NCI-H1105 treated with DMSO at 0.1 percent for 48 hours (cell line): ENCODE data around the gene MRPL27.

ENCODE experiments used
- DNase-seq: peaks from one replicate; lab custom pipeline; 2025; lab: John Stamatoyannopoulos, UW

MRPL27 gene

DNA sequence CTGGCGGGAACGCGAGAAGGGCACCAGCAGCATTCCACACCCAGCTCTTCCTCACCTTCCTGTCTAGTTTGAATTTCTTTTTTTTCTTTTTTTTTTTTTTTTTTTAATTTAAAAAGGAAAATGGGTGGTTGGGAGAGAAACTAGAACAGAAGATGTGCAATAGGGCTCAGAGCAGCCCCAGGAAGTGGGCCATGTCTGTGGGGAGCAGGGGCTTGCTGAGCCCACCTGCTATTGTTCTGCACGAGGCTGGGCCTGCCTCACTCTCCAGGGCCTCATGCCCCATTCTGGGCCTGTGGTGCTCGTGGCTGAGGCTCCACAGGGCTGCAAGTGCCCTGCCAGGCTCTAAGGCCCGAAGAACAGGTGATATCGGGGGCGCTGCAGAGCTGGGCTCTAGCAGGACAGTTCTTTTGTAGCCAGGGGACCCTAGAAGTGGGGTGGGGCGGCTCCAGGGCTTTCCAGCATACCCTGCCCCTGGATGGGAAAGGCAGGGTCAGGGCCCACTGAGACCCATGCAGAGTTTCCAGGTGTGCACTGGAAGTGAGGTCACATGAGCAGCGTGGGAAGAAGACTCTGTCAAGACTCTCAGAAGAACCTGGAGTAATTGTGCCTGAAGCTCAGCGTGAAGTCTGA is 12.4 kb downstream of the MRPL27 start:
- DNase-seq = no peak

DNA sequence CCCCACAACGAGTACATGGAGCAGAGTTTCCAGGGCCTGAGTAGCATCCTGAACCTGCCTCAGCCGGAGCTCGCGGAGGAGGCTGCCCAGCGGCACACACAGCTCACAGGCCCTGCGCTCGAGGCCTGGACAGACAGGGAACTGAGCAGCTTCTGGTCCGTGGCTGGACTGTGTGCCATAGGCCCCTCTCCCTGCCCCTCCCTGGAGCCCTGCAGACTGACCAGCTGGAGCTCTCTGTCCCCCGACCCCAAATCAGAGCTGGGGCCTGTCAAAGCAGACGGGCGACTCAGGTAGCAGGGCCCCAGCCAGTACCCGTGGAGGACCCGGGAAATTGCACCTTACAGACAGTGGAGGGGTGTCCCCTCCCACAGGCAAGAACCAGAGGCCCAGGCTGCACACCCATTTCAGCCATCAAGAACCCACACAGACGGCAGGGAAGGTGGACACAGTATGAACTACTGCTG is 13.0 kb downstream of the MRPL27 start:
- DNase-seq = no peak

DNA sequence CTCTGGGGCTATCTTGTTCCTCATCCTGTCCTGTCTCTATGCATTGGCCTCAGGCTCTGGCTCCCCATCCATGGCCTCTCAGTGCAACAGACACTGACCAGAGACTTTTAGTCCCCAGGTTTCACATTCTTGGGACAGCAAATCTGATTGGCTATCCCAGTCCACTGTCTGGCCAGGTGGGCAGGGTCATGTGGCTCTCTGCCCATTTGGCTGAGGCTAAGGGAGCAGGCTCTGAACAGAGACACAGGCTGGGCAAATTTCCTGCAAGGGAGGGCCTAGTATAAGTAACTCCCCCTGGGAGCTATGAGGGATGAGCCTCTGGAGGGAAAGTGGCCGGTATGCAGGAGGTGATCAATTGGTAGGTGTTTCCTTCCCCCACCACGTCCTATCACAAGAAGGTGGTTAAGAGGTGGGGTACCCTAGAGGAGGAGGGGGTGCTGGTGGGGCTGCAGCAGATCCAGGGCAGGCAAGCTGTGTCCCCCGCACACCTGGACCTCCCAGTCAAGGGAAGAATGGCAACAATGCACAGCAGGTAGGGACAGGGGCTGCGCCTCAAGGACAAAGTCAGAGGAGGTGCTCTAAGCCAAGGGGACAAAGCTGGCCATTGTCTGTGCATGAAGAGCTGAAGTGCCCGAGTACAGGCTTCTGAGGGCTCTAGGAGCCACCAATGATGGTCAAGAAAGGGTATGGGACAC is 13.8 kb downstream of the MRPL27 start:
- DNase-seq = no peak

DNA sequence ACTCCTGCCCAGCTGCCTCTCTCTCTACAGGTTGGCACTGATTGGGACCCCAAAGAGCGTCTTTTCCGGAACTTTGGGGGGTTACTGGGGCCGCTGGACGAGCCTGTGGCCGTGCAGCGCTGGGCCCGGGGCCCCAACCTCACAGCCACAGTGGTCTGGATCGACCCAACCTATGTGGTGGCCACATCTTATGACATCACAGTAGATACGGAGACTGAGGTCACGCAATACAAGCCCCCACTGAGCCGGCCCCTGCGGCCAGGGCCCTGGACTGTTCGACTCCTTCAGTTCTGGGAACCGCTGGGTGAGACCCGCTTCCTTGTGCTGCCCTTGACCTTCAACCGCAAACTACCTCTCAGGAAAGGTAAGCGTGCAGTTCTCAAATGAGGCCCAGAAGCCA is 14.8 kb downstream of the MRPL27 start:
- DNase-seq = no peak

DNA sequence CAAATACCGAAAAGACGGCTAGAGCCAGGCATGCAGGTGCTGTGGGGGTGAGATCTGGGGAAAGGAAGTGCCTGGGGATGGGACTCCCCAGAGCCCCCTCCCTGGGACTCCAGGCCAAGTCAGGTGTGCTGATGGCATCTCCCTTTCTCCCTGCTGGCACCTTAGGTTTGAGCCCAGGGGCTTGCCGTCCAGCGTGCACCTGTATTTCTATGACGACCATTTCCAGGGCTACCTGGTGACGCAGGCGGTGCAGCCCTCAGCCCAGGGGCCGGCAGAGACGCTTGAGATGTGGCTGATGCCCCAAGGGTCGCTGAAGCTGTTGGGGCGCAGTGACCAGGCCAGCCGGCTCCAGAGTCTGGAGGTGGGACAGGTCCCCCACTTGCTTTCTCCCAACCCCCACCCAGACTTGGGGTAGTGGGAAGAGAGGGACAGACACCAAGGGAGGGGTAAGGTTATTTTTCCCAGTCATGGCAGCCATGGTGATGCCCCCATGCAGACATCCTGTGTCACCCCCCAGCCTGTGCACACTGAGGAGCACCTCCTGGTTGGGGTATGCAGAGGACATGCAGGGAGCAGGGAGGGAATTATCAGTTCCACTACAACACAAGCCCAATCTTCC is 16.0 kb downstream of the MRPL27 start:
- no peak for DNase-seq

DNA sequence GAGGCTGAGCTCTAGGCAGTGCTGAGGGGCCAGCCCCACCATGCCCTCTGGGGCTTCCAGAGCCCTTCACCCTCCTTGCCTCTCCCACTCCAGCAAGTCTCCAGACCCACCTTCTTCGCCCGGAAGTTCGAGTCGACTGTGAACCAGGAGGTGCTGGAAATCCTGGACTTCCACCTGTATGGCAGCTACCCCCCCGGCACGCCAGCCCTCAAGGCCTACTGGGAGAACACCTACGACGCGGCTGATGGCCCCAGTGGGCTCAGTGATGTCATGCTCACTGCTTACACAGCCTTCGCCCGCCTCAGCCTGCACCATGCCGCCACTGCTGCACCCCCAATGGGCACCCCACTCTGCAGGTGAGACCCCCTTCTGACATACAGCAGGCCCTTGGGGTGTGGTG is 16.6 kb downstream of the MRPL27 start:
- DNase-seq = no peak

DNA sequence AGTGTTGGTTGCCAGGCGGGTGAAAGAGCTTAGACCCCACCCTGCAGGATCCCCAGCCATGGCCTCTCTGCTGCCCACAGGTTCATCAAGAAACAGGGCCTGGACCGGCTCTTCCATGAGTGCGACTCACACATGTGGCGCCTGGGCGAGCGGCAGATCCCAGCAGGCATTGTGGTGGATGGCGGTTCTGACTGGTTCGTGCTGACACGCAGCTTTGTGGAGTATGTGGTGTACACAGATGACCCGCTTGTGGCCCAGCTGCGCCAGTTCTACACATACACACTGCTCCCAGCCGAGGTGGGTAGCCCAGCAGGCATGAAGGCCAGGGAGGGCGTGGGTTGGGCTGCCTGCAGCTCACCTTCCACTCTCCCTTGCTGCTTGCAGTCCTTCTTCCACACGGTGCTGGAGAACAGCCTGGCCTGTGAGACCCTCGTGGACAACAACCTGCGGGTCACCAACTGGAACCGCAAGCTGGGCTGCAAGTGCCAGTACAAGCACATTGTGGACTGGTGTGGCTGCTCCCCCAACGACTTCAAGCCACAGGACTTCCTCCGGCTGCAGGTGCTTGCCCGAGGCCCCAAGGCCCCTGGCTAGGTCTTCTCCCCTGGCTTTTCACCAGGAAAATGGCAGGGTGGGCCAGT is 17.2 kb downstream of the MRPL27 start:
- DNase-seq = no peak

DNA sequence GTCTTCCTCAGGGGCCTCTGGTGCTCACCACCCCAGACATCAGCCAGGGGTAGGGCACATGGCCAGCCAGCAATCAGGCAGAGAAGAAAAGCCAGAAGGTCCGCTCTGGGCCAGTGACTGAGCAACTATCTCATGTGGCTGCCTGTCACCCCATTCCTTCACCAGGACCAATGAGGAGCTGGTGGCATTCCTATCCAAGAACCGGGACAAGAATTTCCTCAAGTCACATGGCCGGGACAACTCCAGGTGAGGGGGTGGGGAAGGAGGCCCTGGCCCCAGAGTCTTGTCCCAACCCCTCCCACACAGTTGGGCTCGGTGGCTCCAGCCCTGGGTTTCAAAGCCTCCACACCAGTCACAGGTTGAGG is 17.7 kb downstream of the MRPL27 start:
- DNase-seq = no peak

DNA sequence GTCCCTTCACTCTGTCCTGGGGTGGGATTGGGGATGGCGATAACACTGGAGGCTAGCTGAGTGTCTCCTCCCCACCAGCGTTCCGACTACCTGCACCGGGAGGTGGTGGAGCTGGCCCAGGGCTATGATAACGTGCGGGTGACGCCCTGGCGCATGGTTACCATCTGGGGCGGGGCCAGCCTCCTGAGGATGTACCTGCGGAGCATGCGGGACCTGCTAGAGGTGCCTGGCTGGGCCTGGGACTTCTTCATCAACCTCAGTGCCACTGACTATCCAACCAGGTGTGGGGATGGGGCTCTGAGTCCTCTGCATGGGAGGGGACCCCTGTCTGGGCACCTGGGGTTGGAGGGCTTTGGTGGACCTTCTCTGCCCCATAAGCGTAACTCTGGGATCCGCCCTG is 18.2 kb downstream of the MRPL27 start:
- DNase-seq = no peak

DNA sequence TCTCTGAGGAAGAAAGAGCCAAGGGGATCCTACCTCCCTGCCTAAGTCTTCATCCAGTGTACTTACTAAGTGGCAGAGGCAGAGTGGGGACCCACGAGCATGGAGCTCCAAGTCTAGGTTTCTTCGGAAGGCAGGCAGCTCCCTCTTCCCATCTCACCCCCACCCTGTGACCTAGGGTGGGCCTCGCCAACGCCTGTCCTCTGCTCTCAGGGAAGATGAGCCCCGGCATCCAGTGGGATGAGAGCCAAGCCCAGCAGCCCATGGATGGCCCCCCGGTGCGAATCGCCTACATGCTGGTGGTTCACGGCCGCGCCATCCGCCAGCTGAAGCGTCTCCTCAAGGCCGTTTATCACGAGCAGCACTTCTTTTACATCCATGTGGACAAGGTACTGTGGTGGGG is 18.8 kb downstream of the MRPL27 start:
- DNase-seq = no peak

DNA sequence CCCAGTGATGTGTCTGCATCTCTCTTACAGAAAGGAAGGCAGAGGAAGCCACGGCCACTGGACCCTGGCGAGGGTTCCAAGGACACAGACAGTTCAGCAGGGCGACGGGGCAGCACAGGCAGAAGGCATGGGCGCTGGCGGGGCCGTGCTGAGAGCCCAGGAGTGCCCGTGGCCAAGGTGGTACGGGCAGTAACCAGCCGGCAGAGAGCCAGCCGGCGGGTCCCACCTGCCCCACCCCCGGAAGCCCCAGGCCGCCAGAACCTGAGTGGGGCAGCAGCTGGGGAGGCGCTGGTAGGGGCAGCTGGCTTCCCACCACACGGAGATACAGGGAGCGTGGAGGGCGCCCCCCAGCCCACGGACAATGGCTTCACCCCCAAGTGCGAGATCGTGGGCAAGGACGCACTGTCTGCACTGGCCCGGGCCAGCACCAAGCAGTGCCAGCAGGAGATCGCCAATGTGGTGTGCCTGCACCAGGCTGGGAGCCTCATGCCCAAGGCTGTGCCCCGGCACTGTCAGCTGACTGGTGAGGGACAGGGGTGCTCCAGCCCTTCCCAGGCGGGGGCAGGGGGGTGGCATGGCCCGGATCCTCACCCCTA is 19.3 kb downstream of the MRPL27 start:
- no peak for DNase-seq

DNA sequence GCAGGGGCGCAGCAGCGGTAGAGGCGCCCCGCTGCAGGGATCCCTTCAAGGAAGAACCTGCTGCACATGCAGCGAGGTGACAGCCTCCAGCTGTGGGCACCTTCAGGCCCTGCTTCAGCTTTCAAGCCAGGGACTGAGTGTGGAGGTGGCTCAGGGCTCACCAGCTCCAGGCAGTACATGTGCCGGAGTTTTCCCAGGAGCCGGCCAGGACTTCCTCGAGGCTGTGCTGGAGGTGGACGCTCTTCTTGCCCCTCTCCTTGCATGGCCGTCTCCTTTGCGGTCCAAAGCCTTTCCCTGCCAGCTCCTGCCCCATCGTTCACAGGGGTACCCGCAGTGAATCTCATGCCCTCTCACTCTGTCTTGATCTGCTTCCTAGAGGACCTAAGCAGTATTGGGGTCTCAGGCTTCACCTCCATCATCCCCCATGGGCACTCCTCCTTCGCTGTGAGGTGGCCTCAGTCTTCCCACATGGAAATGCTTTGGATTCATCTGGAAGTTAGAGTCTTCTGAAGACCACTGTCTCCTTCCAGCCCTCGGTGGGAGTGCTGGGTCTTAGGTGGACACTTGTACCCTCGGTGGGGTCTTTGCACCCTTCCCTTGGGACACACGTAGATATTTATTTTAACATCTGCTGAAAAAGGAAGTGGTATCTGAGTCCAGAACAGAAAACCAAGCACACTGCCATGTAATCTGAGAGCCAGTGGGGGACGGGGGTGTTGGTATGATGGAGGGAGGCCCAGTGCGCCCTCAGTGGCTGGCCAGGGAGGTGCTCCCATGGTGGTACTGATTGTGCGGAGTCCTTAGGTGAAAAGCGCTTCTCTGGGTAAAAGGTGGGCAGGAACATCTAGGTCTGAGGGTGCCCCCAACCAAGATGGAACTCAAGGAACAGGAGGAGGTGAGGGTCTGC is 20.0 kb downstream of the MRPL27 start:
- no peak for DNase-seq

DNA sequence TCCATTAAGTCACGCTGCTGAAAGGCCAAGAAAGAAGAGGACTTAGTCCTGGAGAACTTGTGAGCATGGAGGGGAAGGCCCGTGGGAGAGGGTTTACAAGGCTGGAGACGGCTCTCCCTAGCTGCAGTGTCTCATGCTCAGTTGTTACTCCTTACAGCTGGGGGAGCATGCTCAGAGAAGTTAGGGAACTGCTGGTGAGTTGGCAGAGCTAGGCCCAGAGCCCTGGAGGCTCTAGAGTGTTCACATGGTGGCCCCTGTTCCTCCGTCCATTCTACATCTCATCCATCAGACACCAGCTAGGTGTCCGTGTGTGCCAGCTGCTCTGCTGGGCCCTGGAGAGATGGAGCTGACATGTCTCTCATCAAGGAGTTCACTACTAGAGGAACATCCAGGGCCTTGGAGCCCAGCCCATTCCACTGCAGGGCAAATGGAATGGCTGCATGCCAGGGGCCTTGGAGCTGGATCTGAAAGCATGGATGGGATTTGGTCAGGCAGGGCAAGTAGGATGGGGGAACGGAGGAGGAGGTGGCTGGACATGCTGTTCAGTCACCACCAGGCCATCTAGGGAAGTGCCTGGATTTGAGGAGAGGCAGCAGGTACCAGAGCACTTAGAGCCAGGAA is 20.8 kb downstream of the MRPL27 start:
- DNase-seq = no peak

DNA sequence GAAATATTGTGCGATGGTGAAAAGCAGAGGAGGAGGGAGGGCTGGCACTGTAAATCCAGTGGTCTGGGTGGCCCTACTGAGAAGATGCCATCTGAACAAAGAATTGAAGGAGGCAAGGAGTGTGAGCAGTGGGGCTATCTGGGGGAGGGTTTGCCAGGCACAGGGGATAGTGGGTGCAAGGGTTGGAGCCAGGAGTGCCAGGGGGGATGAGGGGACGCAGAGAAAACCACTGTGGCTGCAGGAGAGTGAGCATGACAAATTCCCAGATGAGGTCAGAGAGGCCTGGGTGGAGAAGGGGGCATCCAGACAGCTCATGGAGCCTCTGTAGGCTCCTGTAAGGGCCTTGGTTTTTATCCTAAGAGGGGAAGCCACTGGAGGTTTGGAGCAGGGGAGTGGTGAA is 22.3 kb downstream of the MRPL27 start:
- no peak for DNase-seq

DNA sequence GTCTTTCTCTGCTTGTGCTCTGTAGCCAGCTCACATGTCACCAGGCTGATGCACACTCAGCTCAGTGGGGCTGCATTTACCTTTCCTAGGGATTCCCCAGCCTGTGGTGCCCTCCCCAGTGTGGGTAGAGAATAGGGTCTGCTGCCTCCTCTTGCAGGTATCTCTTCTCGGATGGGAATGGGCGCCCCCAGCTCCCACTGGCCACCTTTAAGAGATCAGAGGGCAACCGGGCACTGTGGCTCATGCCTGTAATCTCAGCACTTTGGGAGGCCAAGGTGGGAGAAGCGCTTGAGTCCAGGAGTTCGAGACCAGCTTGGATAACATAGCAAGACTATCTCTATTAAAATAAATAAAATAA is 23.8 kb downstream of the MRPL27 start:
- DNase-seq = no peak

DNA sequence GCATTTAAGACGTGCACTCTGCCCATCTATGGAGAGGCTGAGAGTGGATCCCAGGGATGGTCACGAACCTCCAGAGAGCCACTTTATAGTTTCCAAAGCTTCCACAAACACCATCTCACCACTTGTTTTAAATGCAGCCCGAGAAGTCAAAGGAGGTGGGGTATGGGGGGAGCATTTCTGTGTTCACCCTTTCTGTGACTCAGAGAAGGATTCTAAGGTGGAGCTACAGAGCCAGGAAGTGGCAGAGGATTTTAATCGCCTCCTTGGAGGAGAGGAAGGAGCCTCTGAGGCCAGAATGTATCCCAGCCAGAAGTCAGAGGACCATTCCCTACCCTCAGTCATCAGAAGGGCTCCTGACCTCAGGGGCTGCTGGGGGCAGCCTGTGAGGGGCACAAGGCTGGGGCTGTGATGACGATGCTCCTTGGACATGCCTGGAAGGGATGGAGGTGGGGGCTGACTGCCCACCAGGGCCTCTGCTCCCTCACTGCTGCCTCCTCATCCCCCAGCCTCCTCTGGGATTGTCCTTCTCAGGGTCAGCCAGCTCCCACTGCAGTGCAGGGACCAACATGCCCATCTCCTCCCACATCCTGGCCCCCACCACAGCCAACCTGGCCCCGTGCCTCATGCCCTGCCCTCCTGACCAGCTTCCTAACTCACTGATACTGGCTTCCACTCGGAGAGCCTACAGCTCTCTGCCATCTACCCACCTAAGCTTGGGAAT is 24.3 kb downstream of the MRPL27 start:
- DNase-seq = no peak

DNA sequence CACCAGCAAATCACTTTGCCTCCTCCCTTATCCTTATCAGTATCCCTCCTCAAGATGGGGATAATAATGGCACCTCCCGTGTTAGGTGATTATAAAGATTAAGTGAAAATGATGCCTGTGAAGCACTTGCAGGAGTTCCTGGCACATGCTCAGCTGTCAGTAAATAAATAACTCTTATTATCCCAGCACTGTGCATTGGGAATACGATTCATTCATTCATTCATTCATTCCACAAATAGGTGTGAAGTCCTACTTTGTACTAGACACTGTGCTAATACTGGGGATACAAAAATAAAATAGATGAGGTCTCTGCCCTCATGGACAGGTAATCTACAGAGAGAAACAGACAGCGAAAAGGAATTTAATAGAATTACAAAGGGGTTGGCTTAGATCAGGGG is 25.1 kb downstream of the MRPL27 start:
- no peak for DNase-seq

DNA sequence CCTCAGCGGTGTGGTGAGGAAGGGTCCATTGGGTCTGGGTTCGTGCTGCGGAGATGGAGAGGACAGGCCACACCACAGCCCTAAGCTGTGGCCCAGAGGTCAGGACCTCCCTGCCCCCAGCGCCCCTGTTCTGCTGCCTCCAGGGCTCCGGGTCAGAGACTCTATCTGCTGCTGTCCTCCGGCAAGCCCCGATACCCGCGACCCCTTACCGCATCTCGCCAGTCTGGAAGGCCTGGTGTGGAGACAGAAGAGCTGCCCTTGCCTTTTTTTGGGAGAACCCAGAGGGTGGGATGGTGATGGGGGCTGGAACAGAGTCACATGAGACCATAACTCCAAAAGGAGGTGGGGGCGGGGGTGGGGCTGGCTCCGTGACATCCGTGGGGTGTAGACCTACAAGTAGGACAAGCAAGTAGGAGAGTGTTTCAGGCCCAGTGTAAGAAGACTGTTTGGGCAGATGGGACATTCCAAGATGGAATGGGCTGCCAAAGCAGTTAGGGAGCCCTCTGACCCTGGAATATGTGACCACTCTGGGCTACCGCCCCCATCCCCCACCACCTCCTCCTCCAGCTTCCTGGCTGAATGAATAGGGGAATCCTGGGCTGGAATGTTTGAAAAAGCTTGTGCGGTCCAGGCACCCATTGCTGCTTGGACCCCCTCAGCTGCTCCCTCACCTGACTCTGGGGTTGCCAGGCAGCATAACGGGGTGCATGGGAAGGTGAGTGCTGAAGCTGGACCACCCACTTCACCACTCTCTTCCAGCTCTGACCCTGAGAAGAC is 25.7 kb downstream of the MRPL27 start:
- no peak for DNase-seq

DNA sequence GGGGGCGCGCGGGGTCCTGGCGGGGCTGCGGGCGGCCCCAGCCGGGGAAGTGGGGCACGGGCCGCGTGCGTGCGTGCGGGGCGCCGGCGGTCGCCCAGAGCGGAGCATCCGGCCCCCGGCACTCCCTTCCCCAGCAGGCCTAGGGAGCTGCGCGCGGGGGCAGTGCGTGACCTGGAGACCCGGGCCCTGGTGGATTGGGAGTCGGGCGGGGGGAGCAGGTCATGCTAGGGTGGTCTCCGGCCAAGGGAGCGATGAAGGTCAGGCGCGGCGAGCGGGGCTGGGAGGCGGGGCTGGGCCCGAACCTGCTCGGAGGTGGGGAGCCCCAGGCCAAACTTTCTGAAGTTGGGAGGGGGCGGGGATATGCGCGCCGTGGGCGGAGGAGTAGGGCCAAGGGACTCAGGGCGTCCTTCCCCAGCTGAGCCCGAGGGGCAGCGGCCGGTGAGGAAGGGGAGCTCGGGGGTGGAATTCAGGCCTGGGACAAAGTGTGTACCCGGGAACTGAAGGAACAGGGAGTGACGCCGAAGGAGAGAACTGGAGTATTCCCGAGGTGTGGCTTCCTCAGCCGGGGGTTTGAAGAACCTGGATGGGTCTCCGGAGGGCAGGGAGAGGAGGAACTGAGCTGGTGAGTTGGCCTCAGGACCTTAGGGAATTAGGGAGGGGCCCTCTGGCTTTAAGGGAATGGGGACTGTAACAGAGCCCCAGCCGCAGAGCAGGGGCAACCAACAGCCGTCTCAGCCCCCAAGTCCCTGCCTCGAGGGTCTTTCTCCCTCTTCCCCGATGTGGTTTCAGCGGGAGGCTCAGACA is 26.5 kb downstream of the MRPL27 start:
- no peak for DNase-seq
